Peyer's patch (tissue), 4 donors: ENCODE measurements around the gene WDR5. TPM values are rescaled to one million over a fixed set of nuclear protein-coding genes. Genes with fewer than 3 reads are reported as not detected.
A peak's percentile ranks its signal among the peaks of the same experiment; 100 is the strongest.

Source experiments
- DNase-seq, 3 donors: peaks; one replicate each; pipeline ENCODE4 v3.0.0-alpha.2; 2017 to 2019
- H3K27ac ChIP-seq, 4 donors: fragments of 200-600 bp; sonication (generic); one replicate each; pipeline ENCODE4 v1.5.1; 2016 to 2019
- H3K27me3 ChIP-seq, 2 donors: fragments of 200-600 bp; sonication (generic); one replicate each; pipeline ENCODE4 v1.5.1; 2019
- H3K36me3 ChIP-seq, 3 donors: fragments of 200-600 bp; sonication (generic); one replicate each; pipeline ENCODE4 v1.5.1; 2016 to 2019
- H3K4me1 ChIP-seq, 4 donors: fragments of 200-600 bp; sonication (generic); one replicate each; pipeline ENCODE4 v1.5.1; 2016 to 2019
- H3K4me3 ChIP-seq, 4 donors: fragments of 200-600 bp; sonication (generic); 1 replicate in 3 of 4; 2 replicates in 1 of 4; pipeline ENCODE4 v1.5.1; 2016 to 2019; ENCODE audit warnings: mild to moderate bottlenecking in 1 of 4
- H3K9me3 ChIP-seq, 4 donors: fragments of 200-600 bp; sonication (generic); one replicate each; pipeline ENCODE4 v1.5.1; 2016 to 2019; ENCODE audit warnings: mild to moderate bottlenecking in 1 of 4
- POLR2A ChIP-seq, 2 donors: fragments of 450-650 bp; IDR thresholded peaks; one replicate each; pipeline ENCODE4 v1.5.1; 2017; ENCODE audit warnings: antibody characterized with exemption in 2 of 2, mild to moderate bottlenecking in 2 of 2, moderate library complexity in 2 of 2
- total RNA-seq, 4 donors: library from RNA; depleted of rRNA; stranded (reverse); fragments of >200 nt; gene quantifications; one replicate each; pipeline ENCODE4 v1.1.0, GENCODE V29; 2016
- TF ChIP-seq, protein P1 (sequence below), 6 experiments: fragments of 450-650 bp in 4 of 6; fragments of 200-600 bp in 2 of 6; sonication (generic) in 1 of 6; IDR thresholded peaks; one replicate each; pipeline ENCODE4 v1.5.1; 2017 to 2019; ENCODE audit warnings: antibody characterized with exemption in 6 of 6, mild to moderate bottlenecking in 3 of 6, moderate library complexity in 1 of 6

WDR5 gene
- total RNA-seq, 4 donors from 2014 or later, result 21.4 to 34.7 (median 24.2) TPM

DNA sequence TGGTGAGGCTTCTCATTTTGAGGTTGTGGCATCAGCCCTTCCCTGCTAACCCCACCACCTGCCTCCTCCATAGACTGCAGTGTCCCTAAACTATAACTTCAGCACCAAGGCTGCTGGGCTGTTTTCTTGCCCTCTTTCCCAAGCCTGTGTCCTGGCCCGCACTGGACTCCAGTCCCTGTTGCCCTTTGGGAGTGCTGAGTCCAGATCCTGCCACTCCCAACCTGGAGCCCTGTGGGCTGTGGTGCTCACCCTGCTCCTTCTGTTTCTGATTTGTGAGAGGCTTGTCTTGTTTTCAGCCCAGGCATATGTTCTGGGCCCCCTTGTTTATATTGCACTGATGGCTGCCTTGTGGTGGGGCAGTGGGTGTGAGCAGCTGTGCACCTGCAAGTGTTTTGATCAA is 68.2 kb downstream of the WDR5 start:
- no peaks in the 10 kb centered on the region for H3K36me3 ChIP-seq
- no peak for DNase-seq
- no peaks in the 10 kb centered on the region for H3K9me3 ChIP-seq
- H3K27me3 ChIP-seq, result no peaks in the 10 kb centered on the region
- TF ChIP-seq, protein P1, sequence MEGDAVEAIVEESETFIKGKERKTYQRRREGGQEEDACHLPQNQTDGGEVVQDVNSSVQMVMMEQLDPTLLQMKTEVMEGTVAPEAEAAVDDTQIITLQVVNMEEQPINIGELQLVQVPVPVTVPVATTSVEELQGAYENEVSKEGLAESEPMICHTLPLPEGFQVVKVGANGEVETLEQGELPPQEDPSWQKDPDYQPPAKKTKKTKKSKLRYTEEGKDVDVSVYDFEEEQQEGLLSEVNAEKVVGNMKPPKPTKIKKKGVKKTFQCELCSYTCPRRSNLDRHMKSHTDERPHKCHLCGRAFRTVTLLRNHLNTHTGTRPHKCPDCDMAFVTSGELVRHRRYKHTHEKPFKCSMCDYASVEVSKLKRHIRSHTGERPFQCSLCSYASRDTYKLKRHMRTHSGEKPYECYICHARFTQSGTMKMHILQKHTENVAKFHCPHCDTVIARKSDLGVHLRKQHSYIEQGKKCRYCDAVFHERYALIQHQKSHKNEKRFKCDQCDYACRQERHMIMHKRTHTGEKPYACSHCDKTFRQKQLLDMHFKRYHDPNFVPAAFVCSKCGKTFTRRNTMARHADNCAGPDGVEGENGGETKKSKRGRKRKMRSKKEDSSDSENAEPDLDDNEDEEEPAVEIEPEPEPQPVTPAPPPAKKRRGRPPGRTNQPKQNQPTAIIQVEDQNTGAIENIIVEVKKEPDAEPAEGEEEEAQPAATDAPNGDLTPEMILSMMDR (IDR thresholded peaks at IDR 0.05), result no peak
- no peak for TF ChIP-seq POLR2A (IDR thresholded peaks at IDR 0.05)
- H3K4me1 ChIP-seq, result peaks cover 0 to 4% (median 0%) of the 10 kb centered on the region in 4 donors
- no peak overlapping the region for H3K27ac ChIP-seq
- no peak overlapping the region for H3K4me3 ChIP-seq

DNA sequence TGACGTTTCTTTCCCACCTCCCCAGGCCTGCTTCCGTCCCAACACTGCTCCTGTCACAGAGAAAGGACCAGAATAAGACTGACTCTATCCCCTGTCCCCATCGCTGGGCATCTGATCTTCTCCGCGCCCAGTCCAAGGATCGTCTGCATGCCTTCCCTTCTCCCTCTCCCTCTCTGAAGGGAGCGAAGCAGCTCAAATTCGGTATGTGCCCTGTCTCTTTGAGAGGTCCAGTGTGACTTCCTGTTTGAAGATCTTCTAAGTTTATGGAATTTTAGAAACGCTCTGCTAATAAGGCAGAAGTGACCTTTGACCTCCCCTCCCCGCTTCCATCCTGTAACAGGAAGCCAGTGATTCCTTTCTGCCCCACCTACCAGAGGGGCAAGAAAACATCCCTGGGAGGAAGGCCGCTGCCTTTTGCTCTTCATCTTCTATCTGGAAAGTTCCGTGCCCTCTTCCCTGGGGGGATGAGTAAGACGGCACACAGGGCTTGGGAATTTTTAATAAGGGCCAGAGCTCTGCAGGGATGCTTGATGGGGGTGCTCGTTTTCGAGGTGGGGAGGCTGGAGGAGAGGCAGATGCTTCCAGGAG is 69.2 kb downstream of the WDR5 start:
- Histone ChIP-seq H3K27ac (peak overlapping the region in 2 of 4 donors; percentile 15 to 52), H3K27me3 (no peaks in the 10 kb centered on the region), H3K36me3 (no peaks in the 10 kb centered on the region), H3K4me1 (peaks cover 0 to 4% (median 0%) of the 10 kb centered on the region in 4 donors), H3K4me3 (no peak overlapping the region), H3K9me3 (no peaks in the 10 kb centered on the region)
- TF ChIP-seq POLR2A (IDR thresholded peaks at IDR 0.05), result no peak
- TF ChIP-seq, protein P1 (IDR thresholded peaks at IDR 0.05), result no peak
- no peak for DNase-seq

DNA sequence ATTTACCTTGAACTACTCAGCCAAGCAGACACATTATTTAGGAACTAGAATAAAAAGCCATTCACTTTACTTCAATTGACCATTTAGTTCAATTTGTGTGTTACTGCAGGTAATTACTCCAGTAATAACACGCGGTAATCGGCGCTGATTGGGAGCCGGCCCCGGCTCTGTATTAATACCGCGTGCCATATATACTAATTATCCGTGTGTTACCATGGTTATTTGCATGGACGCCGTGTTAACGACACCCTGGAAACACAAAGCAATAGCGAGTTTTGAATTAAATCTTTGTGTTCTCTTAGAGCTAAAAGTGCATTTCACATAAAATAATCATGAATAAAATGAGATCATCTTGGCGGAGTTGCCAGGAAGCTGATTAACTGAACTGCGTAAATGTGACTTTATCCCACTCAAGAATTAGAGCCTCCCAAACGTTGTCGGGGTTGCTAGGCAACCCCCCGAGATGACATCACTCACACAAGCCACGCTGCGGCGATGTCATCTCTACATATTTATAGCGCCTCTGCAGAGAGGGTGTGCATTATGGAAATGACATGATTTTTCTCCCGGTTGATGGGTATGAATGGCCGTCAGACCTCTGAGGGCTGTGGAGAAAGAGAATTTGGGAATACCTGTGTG is 69.9 kb downstream of the WDR5 start:
- Histone ChIP-seq H3K4me3 (no peak overlapping the region), H3K27me3 (no peaks in the 10 kb centered on the region), H3K36me3 (no peaks in the 10 kb centered on the region), H3K4me1 (peaks cover 0 to 4% (median 0%) of the 10 kb centered on the region in 4 donors), H3K9me3 (no peaks in the 10 kb centered on the region), H3K27ac (peak overlapping the region in 2 of 4 donors; percentile 15 to 52)
- DNase-seq, result peak in 1 of 3 donors; percentile 63
- no peak for TF ChIP-seq POLR2A (IDR thresholded peaks at IDR 0.05)
- TF ChIP-seq, protein P1 (IDR thresholded peaks at IDR 0.05), result no peak

DNA sequence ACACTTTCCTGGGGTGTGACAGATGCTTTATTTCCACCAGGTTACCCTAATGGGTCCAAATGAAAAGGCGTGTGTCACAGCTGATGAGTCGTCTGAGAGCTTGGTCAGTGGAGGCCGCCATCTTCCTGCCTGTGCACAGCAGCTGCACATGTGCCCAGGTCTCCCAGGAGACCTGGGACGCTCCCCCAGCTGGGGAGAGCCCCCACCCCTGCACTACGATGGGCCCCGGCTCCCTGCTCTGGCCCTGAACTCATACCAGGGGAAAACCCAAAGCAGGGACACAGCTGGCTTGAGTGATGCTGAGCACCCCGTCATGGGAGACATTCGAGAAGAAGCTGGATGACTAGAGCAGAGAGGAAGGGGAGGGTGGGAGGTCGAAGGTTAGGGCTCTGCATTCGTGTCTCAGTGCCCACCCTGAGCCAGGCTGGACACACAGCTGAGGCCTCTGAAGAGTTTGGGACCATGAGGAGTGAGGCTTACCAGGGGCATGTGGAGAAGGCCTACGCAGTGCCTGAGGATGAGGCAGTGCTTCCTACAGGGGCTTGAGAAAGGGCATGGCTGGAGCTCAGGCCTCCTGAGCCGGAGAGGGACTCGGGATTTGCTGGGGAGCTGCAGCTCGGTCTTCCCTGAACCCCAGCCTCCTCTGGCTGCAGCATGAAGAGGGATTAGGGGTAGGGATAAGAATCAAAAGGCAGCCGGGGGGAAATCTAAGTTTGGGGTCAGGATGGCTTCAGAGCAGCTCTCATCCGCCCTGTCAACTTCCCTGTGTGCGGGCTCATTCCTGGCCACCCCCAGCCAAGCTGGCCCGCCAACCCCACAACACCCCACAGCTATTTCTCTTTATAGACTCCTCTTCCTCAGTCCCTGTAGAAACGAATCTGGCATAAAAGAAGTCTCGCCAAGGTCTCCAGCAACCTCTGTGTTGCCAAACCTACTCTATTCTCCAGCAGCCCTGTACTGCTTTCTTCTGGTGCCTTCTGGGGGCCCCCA is 70.7 kb downstream of the WDR5 start:
- no peak for TF ChIP-seq POLR2A (IDR thresholded peaks at IDR 0.05)
- TF ChIP-seq, protein P1 (IDR thresholded peaks at IDR 0.05), result no peak
- Histone ChIP-seq H3K36me3 (no peaks in the 10 kb centered on the region), H3K4me1 (peaks cover 0 to 4% (median 0%) of the 10 kb centered on the region in 4 donors), H3K27ac (peak overlapping the region in 3 of 4 donors; percentile 13 to 38 (median 19)), H3K4me3 (no peak overlapping the region), H3K27me3 (no peaks in the 10 kb centered on the region), H3K9me3 (no peaks in the 10 kb centered on the region)
- DNase-seq, result no peak

DNA sequence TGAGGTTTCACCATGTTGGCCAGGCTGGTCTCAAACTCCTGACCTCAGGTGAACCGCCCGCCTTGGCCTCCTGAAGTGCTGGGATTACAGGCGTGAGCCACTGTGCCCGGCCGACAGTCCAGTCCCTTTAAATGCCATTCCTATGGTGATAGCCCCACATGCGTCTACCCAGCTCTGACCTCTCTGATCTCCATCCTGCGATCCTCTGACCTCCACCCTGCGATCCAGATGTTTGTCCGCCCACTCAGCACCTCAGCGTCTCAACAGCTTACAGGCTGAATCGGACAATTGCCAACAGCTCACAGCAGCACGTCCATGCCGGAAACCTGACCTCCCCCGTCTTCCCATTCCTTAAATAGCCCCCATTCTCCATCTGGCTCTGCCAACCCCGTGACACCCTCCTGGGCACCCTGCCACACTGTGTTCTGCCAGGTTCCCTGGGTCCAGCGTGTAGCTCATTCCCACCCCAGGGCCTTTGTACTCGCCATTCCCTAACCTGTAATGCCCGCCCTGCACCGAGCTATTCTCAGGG is 72.5 kb downstream of the WDR5 start:
- H3K4me1 ChIP-seq, result peaks cover 0 to 4% (median 0%) of the 10 kb centered on the region in 4 donors
- no peaks in the 10 kb centered on the region for H3K27me3 ChIP-seq
- TF ChIP-seq, protein P1 (IDR thresholded peaks at IDR 0.05), result no peak
- no peak for TF ChIP-seq POLR2A (IDR thresholded peaks at IDR 0.05)
- no peak overlapping the region for H3K4me3 ChIP-seq
- no peaks in the 10 kb centered on the region for H3K36me3 ChIP-seq
- H3K27ac ChIP-seq, result no peak overlapping the region
- no peak for DNase-seq
- H3K9me3 ChIP-seq, result no peaks in the 10 kb centered on the region
